HEK293 (cell line): ENCODE data around the gene VSTM2B.
A peak's percentile ranks its signal among the peaks of the same experiment; 100 is the strongest.

ENCODE experiments used
- CTCF ChIA-PET: fragments of 350-600 bp; formaldehyde crosslinking; extraction: SDS; loops from one replicate; lab custom pipeline; 2021; ENCODE audit warnings: antibody characterized with exemption; lab: Yijun Ruan, JAX
- POLR2A ChIA-PET: fragments of 300-600 bp; formaldehyde crosslinking; extraction: SDS; loops from one replicate; lab custom pipeline; 2020; ENCODE audit warnings: antibody characterized with exemption, inconsistent platforms; lab: Yijun Ruan, JAX
- H3K27ac ChIP-seq: fragments of 200-500 bp; sonication (Bioruptor generic); 2 replicates; pipeline ENCODE4 v1.5.1; 2014; ENCODE audit warnings: low read depth, low read length, control low read depth, inconsistent platforms; ENCODE audit errors: extremely low read depth
- H3K36me3 ChIP-seq, 2 experiments: fragments of 200-500 bp in 1 of 2; sonication (Bioruptor generic) in 1 of 2; 1 replicate in 1 of 2; 2 replicates in 1 of 2; pipeline ENCODE4 v1.5.1; 2014 to 2017; ENCODE audit warnings: inconsistent platforms in 2 of 2, low read length in 2 of 2; ENCODE audit not compliant: control insufficient read depth in 2 of 2, insufficient read depth in 1 of 2
- H3K4me1 ChIP-seq: fragments of 200-500 bp; sonication (Bioruptor generic); 2 replicates; pipeline ENCODE4 v1.5.1; 2014; ENCODE audit warnings: mild to moderate bottlenecking, low read length, inconsistent platforms; ENCODE audit not compliant: control insufficient read depth, insufficient read depth
- H3K4me3 ChIP-seq: 2 replicates; pipeline ENCODE4 v1.5.1; 2011; ENCODE audit warnings: low read depth, mild to moderate bottlenecking, control low read depth, low read length, moderate library complexity
- H3K9me3 ChIP-seq: fragments of 200-500 bp; sonication (Bioruptor generic); 2 replicates; pipeline ENCODE4 v1.5.1; 2014; ENCODE audit warnings: low read depth, low read length, inconsistent platforms; ENCODE audit not compliant: control insufficient read depth, insufficient read depth
- BCL11A ChIP-seq: fragments of 450-650 bp; formaldehyde crosslinking; IDR thresholded peaks from 2 replicates; pipeline ENCODE4 v1.5.1; 2016; ENCODE audit warnings: low read depth, missing biosample characterization, missing genetic modification characterization
- HOXC10 ChIP-seq: sonication (generic); formaldehyde crosslinking; IDR thresholded peaks from 2 replicates; pipeline ENCODE4 v1.8.1; 2023; ENCODE audit warnings: mild to moderate bottlenecking, missing genetic modification reagents
- IKZF3 ChIP-seq: fragments of 450-650 bp; IDR thresholded peaks from 2 replicates; pipeline ENCODE4 v1.5.0; 2018; ENCODE audit warnings: missing biosample characterization, mild to moderate bottlenecking, missing genetic modification characterization, moderate library complexity
- KLF16 ChIP-seq: fragments of 450-650 bp; formaldehyde crosslinking; IDR thresholded peaks from 2 replicates; pipeline ENCODE4 v1.5.1; 2017; ENCODE audit warnings: missing biosample characterization, missing genetic modification characterization
- KLF9 ChIP-seq: fragments of 450-650 bp; formaldehyde crosslinking; IDR thresholded peaks from 2 replicates; pipeline ENCODE4 v1.5.1; 2016; ENCODE audit warnings: missing biosample characterization, missing genetic modification characterization, low read depth
- OVOL3 ChIP-seq: fragments of 450-650 bp; formaldehyde crosslinking; IDR thresholded peaks from 2 replicates; pipeline ENCODE4 v1.5.1; 2016; ENCODE audit warnings: missing biosample characterization, missing genetic modification characterization
- SP3 ChIP-seq: fragments of 450-650 bp; formaldehyde crosslinking; IDR thresholded peaks from 2 replicates; pipeline ENCODE4 v1.5.1; 2016; ENCODE audit warnings: missing biosample characterization, missing genetic modification characterization
- WT1 ChIP-seq: fragments of 450-650 bp; formaldehyde crosslinking; IDR thresholded peaks from 2 replicates; pipeline ENCODE4 v1.5.1; 2016; ENCODE audit warnings: missing biosample characterization, missing genetic modification characterization
- ZBTB20 ChIP-seq: fragments of 450-650 bp; formaldehyde crosslinking; IDR thresholded peaks from 2 replicates; pipeline ENCODE4 v1.5.1; 2016; ENCODE audit warnings: missing biosample characterization, missing genetic modification characterization
- ZBTB8A ChIP-seq: fragments of 450-650 bp; formaldehyde crosslinking; IDR thresholded peaks from 2 replicates; pipeline ENCODE4 v1.5.1; 2016; ENCODE audit warnings: missing biosample characterization, missing genetic modification characterization
- ZIC2 ChIP-seq: fragments of 450-650 bp; formaldehyde crosslinking; IDR thresholded peaks from 2 replicates; pipeline ENCODE4 v1.5.1; 2016; ENCODE audit warnings: missing biosample characterization, missing genetic modification characterization
- ZNF274 ChIP-seq, 2 experiments: fragments of 200-500 bp in 1 of 2; fragments of 450-650 bp in 1 of 2; sonication (Bioruptor generic) in 1 of 2; formaldehyde crosslinking in 1 of 2; IDR thresholded peaks; 2 replicates each; pipeline versions ENCODE4 v1.5.1 to v1.6.1; 2014 to 2016; ENCODE audit warnings: borderline replicate concordance in 1 of 2, inconsistent platforms in 1 of 2, low read length in 1 of 2, missing biosample characterization in 1 of 2, missing genetic modification characterization in 1 of 2
- ZNF335 ChIP-seq: fragments of 450-650 bp; formaldehyde crosslinking; conservative IDR thresholded peaks from 2 replicates; pipeline ENCODE4 v1.5.1; 2016; ENCODE audit warnings: missing biosample characterization, missing genetic modification characterization
- ZNF341 ChIP-seq: fragments of 450-650 bp; formaldehyde crosslinking; IDR thresholded peaks from 2 replicates; pipeline ENCODE4; 2016; ENCODE audit warnings: low read depth, missing biosample characterization, missing genetic modification characterization
- ZNF426 ChIP-seq: fragments of 450-650 bp; formaldehyde crosslinking; IDR thresholded peaks from 2 replicates; pipeline ENCODE4 v1.5.1; 2017; ENCODE audit warnings: missing biosample characterization, missing genetic modification characterization, mild to moderate bottlenecking, inconsistent platforms, moderate library complexity
- ZNF501 ChIP-seq: fragments of 450-650 bp; formaldehyde crosslinking; IDR thresholded peaks from 2 replicates; pipeline ENCODE4 v1.5.1; 2016; ENCODE audit warnings: missing biosample characterization, missing genetic modification characterization
- ZNF571 ChIP-seq: fragments of 450-650 bp; formaldehyde crosslinking; IDR thresholded peaks from 2 replicates; pipeline ENCODE4 v1.5.0; 2017; ENCODE audit warnings: missing biosample characterization, missing genetic modification characterization
- ZNF621 ChIP-seq: fragments of 450-650 bp; formaldehyde crosslinking; IDR thresholded peaks from 2 replicates; pipeline ENCODE4 v1.5.1; 2017; ENCODE audit warnings: missing biosample characterization, missing genetic modification characterization
- ZNF623 ChIP-seq: fragments of 450-650 bp; formaldehyde crosslinking; IDR thresholded peaks from 2 replicates; pipeline ENCODE4 v1.5.1; 2016; ENCODE audit warnings: missing biosample characterization, missing genetic modification characterization
- ZNF624 ChIP-seq: fragments of 450-650 bp; formaldehyde crosslinking; IDR thresholded peaks from 2 replicates; pipeline ENCODE4 v1.5.1; 2017; ENCODE audit warnings: missing biosample characterization, missing genetic modification characterization
- ZNF768 ChIP-seq: fragments of 450-650 bp; formaldehyde crosslinking; IDR thresholded peaks from 2 replicates; pipeline ENCODE4 v1.5.1; 2018; ENCODE audit warnings: missing biosample characterization, mild to moderate bottlenecking, missing genetic modification characterization
- TF ChIP-seq, protein P1 (sequence below): fragments of 450-650 bp; formaldehyde crosslinking; IDR thresholded peaks from 2 replicates; pipeline ENCODE4 v1.5.1; 2016; ENCODE audit warnings: missing biosample characterization, missing genetic modification characterization
- TF ChIP-seq, protein P2 (sequence below): fragments of 450-650 bp; formaldehyde crosslinking; IDR thresholded peaks from 2 replicates; pipeline ENCODE4 v1.5.1; 2016; ENCODE audit warnings: missing biosample characterization, missing genetic modification characterization

The VSTM2B gene

DNA sequence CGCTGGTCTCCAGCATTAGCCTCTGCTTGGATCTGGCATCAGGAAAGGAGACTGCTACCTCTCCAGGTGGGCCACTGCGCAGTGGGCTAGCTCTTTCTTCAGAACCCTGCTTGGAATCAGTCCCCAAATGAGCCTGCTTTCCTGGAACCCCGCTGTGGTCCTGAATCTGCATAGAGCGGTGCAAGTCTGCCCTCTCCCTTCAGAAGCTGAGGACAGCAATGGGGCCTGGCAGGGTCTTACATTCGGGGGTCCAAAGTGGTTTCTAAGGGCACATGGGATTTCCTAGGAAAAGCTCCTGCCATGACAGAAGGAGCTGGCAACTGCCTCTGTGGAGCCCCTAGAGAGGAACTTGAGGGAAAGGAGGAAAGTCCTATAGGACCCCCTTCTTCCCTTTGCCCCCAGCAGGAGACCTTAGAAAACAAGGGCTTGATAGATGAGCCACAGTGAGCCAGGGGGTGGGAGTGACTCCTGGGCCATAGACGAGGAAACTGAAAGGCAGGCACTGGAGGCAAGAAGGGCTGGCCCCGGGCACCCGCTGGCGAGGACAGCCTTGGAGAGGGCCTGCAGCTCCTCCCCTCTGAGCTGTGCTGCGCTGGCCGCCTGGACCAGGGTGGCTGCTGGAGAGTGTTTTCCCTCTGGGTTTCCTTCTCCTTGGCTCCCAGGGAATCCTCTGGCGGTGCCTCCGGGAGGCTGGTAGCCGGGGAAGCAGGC is 1.4 kb upstream of the VSTM2B start:
- ChIA-PET CTCF (interaction anchor here (0.8 to 3.5 kb wide), 7 partner anchors 20 to 166 kb away, joined by 3 to 17 read pairs (median 3); no protein-coding TSS in a partner anchor), POLR2A (no interaction called here)
- Histone ChIP-seq H3K36me3 (no peaks in the 10 kb centered on the region), H3K4me3 (no peak overlapping the region), H3K9me3 (no peaks in the 10 kb centered on the region), H3K27ac (no peak overlapping the region), H3K4me1 (peaks cover 37% of the 10 kb centered on the region)
- TF ChIP-seq ZNF768 (tag by site-specific recombination): no peak
- no peak for TF ChIP-seq KLF16 (tag by site-specific recombination)
- TF ChIP-seq KLF9: no peak
- TF ChIP-seq, protein P1, sequence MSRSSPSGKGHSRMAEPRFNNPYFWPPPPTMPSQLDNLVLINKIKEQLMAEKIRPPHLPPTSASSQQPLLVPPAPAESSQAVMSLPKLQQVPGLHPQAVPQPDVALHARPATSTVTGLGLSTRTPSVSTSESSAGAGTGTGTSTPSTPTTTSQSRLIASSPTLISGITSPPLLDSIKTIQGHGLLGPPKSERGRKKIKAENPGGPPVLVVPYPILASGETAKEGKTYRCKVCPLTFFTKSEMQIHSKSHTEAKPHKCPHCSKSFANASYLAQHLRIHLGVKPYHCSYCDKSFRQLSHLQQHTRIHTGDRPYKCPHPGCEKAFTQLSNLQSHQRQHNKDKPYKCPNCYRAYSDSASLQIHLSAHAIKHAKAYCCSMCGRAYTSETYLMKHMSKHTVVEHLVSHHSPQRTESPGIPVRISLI: no peak
- TF ChIP-seq ZNF335 (tag by site-specific recombination): peak; percentile 87
- no peak for TF ChIP-seq ZNF624 (tag by site-specific recombination)
- TF ChIP-seq IKZF3 (tag by site-specific recombination): 0 out of 2 replicates have a peak, but pooled peaks have one; percentile 18
- TF ChIP-seq ZBTB20: peak; percentile 79; the same call in 1 of the 2 replicates
- TF ChIP-seq ZNF571: no peak
- no peak for TF ChIP-seq BCL11A
- 0 out of 2 replicates have a peak, but pooled peaks have one; percentile 23 for TF ChIP-seq SP3 (tag by site-specific recombination)
- no peak for TF ChIP-seq OVOL3 (tag by site-specific recombination)
- TF ChIP-seq, protein P2, sequence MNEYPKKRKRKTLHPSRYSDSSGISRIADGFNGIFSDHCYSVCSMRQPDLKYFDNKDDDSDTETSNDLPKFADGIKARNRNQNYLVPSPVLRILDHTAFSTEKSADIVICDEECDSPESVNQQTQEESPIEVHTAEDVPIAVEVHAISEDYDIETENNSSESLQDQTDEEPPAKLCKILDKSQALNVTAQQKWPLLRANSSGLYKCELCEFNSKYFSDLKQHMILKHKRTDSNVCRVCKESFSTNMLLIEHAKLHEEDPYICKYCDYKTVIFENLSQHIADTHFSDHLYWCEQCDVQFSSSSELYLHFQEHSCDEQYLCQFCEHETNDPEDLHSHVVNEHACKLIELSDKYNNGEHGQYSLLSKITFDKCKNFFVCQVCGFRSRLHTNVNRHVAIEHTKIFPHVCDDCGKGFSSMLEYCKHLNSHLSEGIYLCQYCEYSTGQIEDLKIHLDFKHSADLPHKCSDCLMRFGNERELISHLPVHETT (tag by site-specific recombination): no peak
- peak; percentile 53; the same call in 1 of the 2 replicates for TF ChIP-seq ZBTB8A
- 0 out of 2 replicates have a peak, but pooled peaks have one; percentile 1 for TF ChIP-seq WT1 (tag by site-specific recombination)
- peak; percentile 43; the same call in 1 of the 2 replicates for TF ChIP-seq ZNF341 (tag by site-specific recombination)
- no peak for TF ChIP-seq ZNF623
- TF ChIP-seq HOXC10 (CRISPR knock-in tag): no peak
- TF ChIP-seq ZIC2: peak; percentile 91
- no peak for TF ChIP-seq ZNF621
- TF ChIP-seq ZNF274 (IDR thresholded peaks at IDR 0.05; ENCODE audit: low read length): no peak
- no peak for TF ChIP-seq ZNF274 (tag by site-specific recombination; IDR thresholded peaks at IDR 0.05; ENCODE audit: borderline replicate concordance)
- no peak for TF ChIP-seq ZNF426 (tag by site-specific recombination)
- 0 out of 2 replicates have a peak, but pooled peaks have one; percentile 19 for TF ChIP-seq ZNF501 (tag by site-specific recombination)
